Type B pancreatic cell (in vitro differentiated cells): Measurements from ENCODE around the gene FXYD5. TPM values are rescaled to one million over a fixed set of nuclear protein-coding genes. Genes with fewer than 3 reads are reported as not detected.

ENCODE experiments used
- DNase-seq: peaks from one replicate; pipeline ENCODE4 v3.0.0; 2021; ENCODE audit warnings: mixed read lengths; ENCODE audit not compliant: unreplicated experiment; ENCODE audit errors: extremely low spot score
- H3K27ac Mint-ChIP-seq: 2 replicates; pipeline ENCODE4 v1.8.0; 2021; ENCODE audit warnings: mild to moderate bottlenecking, mixed read lengths
- H3K27me3 Mint-ChIP-seq: 2 replicates; pipeline ENCODE4 v1.8.0; 2021; ENCODE audit warnings: mixed read lengths
- H3K36me3 Mint-ChIP-seq: 2 replicates; pipeline ENCODE4 v1.8.0; 2021; ENCODE audit warnings: mixed read lengths
- H3K4me1 Mint-ChIP-seq: one replicate; pipeline ENCODE4 v1.8.0; 2021; ENCODE audit warnings: mixed read lengths; ENCODE audit not compliant: unreplicated experiment
- H3K4me3 Mint-ChIP-seq: 2 replicates; pipeline ENCODE4 v1.8.0; 2021; ENCODE audit warnings: mild to moderate bottlenecking, mixed read lengths
- H3K9me3 Mint-ChIP-seq: 2 replicates; pipeline ENCODE4 v1.8.0; 2021; ENCODE audit warnings: mixed read lengths
- CTCF ChIP-seq: fragments of 200-600 bp; sonication (generic); conservative IDR thresholded peaks from 2 replicates; pipeline ENCODE4 v1.5.0; 2021; ENCODE audit warnings: antibody characterized with exemption, mild to moderate bottlenecking
- total RNA-seq: library from RNA; stranded (reverse); gene quantifications from 2 replicates; pipeline ENCODE4 v1.2.1, GENCODE V29; 2021; ENCODE audit warnings: low replicate concordance

Gene FXYD5
- total RNA-seq, 1 donor from 2014 or later, result 24.2 TPM

GRCh38 chr19:35118268-35119020 is 36.1 kb upstream of the FXYD5 start:
- H3K36me3 Mint-ChIP-seq, result no peaks in the 10 kb centered on the region
- peak overlapping the region; percentile 89 for H3K27ac Mint-ChIP-seq
- no peaks in the 10 kb centered on the region for H3K27me3 Mint-ChIP-seq
- DNase-seq, result no peak
- H3K4me1 Mint-ChIP-seq, result peaks cover 44% of the 10 kb centered on the region
- peak overlapping the region; percentile 77 for H3K4me3 Mint-ChIP-seq
- H3K9me3 Mint-ChIP-seq, result no peaks in the 10 kb centered on the region
- TF ChIP-seq CTCF, result no peak

- no peak for TF ChIP-seq CTCF
- H3K27me3 Mint-ChIP-seq, result no peaks in the 10 kb centered on the region
Measured at GRCh38 chr19:35119091-35119490, 35.4 kb upstream of the FXYD5 start.

GRCh38 chr19:35119578-35120155 is 34.9 kb upstream of the FXYD5 start:
- peaks cover 48% of the 10 kb centered on the region for H3K4me1 Mint-ChIP-seq
- H3K27me3 Mint-ChIP-seq, result no peaks in the 10 kb centered on the region
- no peak for DNase-seq
- TF ChIP-seq CTCF, result no peak
- H3K27ac Mint-ChIP-seq, result no peak overlapping the region
- H3K36me3 Mint-ChIP-seq, result no peaks in the 10 kb centered on the region
- no peaks in the 10 kb centered on the region for H3K9me3 Mint-ChIP-seq
- peak overlapping the region; percentile 25 for H3K4me3 Mint-ChIP-seq

More at GRCh38 chr19:35119091-35119490, 35.4 kb upstream of the FXYD5 start:
- Mint-ChIP-seq H3K4me3 (peak overlapping the region; percentile 77), H3K36me3 (no peaks in the 10 kb centered on the region), H3K9me3 (no peaks in the 10 kb centered on the region), H3K4me1 (peaks cover 50% of the 10 kb centered on the region), H3K27ac (peak overlapping the region; percentile 89)
- no peak for DNase-seq

GRCh38 chr19:35120492-35120891 is 34.0 kb upstream of the FXYD5 start:
- no peaks in the 10 kb centered on the region for H3K9me3 Mint-ChIP-seq
- H3K27me3 Mint-ChIP-seq, result no peaks in the 10 kb centered on the region
- no peaks in the 10 kb centered on the region for H3K36me3 Mint-ChIP-seq
- H3K4me3 Mint-ChIP-seq, result no peak overlapping the region
- no peak for DNase-seq
- H3K27ac Mint-ChIP-seq, result peak overlapping the region; percentile 23
- no peak for TF ChIP-seq CTCF
- peaks cover 45% of the 10 kb centered on the region for H3K4me1 Mint-ChIP-seq

GRCh38 chr19:35120898-35121297 is 33.6 kb upstream of the FXYD5 start:
- no peak for TF ChIP-seq CTCF
- no peaks in the 10 kb centered on the region for H3K9me3 Mint-ChIP-seq
- H3K27me3 Mint-ChIP-seq, result no peaks in the 10 kb centered on the region
- H3K4me1 Mint-ChIP-seq, result peaks cover 45% of the 10 kb centered on the region
- no peak for DNase-seq
- H3K4me3 Mint-ChIP-seq, result no peak overlapping the region
- no peaks in the 10 kb centered on the region for H3K36me3 Mint-ChIP-seq
- no peak overlapping the region for H3K27ac Mint-ChIP-seq
